Stimulated activated CD4-positive, alpha-beta T cell treated with anti-CD3 and anti-CD28 coated beads, Interleukin-15, amount 100 ng/mL, for 1 hour (primary cell): ENCODE results near the gene CD302.
"Not testable (repeated sequence)": the region's sequence is repeated elsewhere in the genome, so short reads cannot be mapped to it uniquely, and the experiment has no call there.

ENCODE experiments used
- DNase-seq, 2 donors: peaks; one replicate each; pipeline ENCODE4 v3.0.0-alpha.2; 2020; ENCODE audit warnings: low read depth in 1 of 2, low spot score in 1 of 2

CD302 gene

GRCh38 chr2:159795841-159796690 is 1.9 kb downstream of the CD302 start:
- DNase-seq: no peak

- DNase-seq: no peak
These were observed 4.7 kb downstream of the CD302 start for GRCh38 chr2:159793326-159793725.

GRCh38 chr2:159792599-159792998 is 5.4 kb downstream of the CD302 start:
- no peak for DNase-seq

GRCh38 chr2:159792036-159792435 is 6.0 kb downstream of the CD302 start:
- no peak for DNase-seq

- no peak for DNase-seq
These were observed 7.7 kb downstream of the CD302 start for GRCh38 chr2:159790323-159790722.

GRCh38 chr2:159788253-159788652 is 9.8 kb downstream of the CD302 start:
- DNase-seq: no peak

GRCh38 chr2:159787647-159788046 is 10.4 kb downstream of the CD302 start:
- DNase-seq: not testable (repeated sequence)

GRCh38 chr2:159786938-159787337 is 11.1 kb downstream of the CD302 start:
- no peak for DNase-seq

GRCh38 chr2:159785195-159785594 is 12.8 kb downstream of the CD302 start:
- no peak for DNase-seq

- not testable (repeated sequence) for DNase-seq
These were observed 13.3 kb downstream of the CD302 start for GRCh38 chr2:159784744-159785143.

- no peak for DNase-seq
These were observed 14.5 kb downstream of the CD302 start for GRCh38 chr2:159783556-159783955.

GRCh38 chr2:159776321-159776720 is 21.7 kb downstream of the CD302 start:
- no peak for DNase-seq

- no peak for DNase-seq
These were observed 23.0 kb downstream of the CD302 start for GRCh38 chr2:159775021-159775420.

GRCh38 chr2:159774370-159774990 is 23.5 kb downstream of the CD302 start:
- DNase-seq: no peak

GRCh38 chr2:159773886-159774285 is 24.1 kb downstream of the CD302 start:
- no peak for DNase-seq

- DNase-seq: no peak
These were observed 24.6 kb downstream of the CD302 start for GRCh38 chr2:159773426-159773825.

GRCh38 chr2:159769147-159769546 is 28.9 kb downstream of the CD302 start:
- DNase-seq: no peak

- DNase-seq: no peak
These were observed 35.9 kb downstream of the CD302 start for GRCh38 chr2:159762075-159762474.

- DNase-seq: no peak
These were observed 37.7 kb downstream of the CD302 start for GRCh38 chr2:159760326-159760725.

- DNase-seq: no peak
These were observed 38.4 kb downstream of the CD302 start for GRCh38 chr2:159759577-159759976.

- DNase-seq: no peak
These were observed 39.3 kb downstream of the CD302 start for GRCh38 chr2:159758686-159759085.

GRCh38 chr2:159758239-159758638 is 39.8 kb downstream of the CD302 start:
- DNase-seq: no peak

- DNase-seq: no peak
These were observed 42.2 kb downstream of the CD302 start for GRCh38 chr2:159755788-159756187.
